ENCODE measurements around the gene CACNA2D3. TPM values are rescaled to one million over a fixed set of nuclear protein-coding genes. Genes with fewer than 3 reads are reported as not detected.

Gene CACNA2D3
- total and polyA plus RNA-seq, 4 donors, result 14.1 to 34.5 (median 33.4) TPM

DNA sequence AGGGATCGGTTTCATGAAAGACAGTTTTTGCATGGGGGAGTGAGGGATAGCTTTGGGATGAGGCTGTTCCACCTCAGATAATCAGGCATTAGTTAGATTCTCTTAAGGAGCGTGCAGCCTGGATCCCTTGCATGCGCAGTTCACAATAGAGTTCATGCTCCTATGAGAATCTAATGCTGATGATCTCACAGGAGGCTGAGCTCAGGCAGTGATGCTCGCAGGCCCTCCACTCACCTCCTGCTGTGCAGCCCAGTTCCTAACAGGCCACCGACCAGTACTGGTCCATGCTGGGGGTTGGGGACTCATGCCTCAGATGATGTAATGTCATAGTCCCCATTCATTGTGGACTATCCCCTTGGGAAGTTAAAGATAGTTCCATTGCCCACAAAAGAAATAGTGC lies 255.8 kb downstream of the CACNA2D3 start:
- H3K4me1 ChIP-seq (ENCODE audit: control insufficient read depth, insufficient read depth, low read length), result peaks cover 2% of the 10 kb centered on the region
- DNase-seq (ENCODE audit: low read depth in 4 of 6, low spot score in 6 of 6), result no peak
- no peak overlapping the region for H3K27ac ChIP-seq (ENCODE audit: low read depth, low read length)
- H3K4me3 ChIP-seq (ENCODE audit: low read depth, low read length), result no peak overlapping the region
- H3K9me3 ChIP-seq (ENCODE audit: control insufficient read depth, insufficient read depth, low read length), result no peaks in the 10 kb centered on the region
- no peaks in the 10 kb centered on the region for H3K36me3 ChIP-seq (ENCODE audit: control insufficient read depth, insufficient read depth, low read length)
- WGBS (ENCODE audit: insufficient coverage), result 85% methylated on average over 5 of the region's 5 CpGs
- no peaks in the 10 kb centered on the region for H3K27me3 ChIP-seq (ENCODE audit: control insufficient read depth, insufficient read depth, low read length)

DNA sequence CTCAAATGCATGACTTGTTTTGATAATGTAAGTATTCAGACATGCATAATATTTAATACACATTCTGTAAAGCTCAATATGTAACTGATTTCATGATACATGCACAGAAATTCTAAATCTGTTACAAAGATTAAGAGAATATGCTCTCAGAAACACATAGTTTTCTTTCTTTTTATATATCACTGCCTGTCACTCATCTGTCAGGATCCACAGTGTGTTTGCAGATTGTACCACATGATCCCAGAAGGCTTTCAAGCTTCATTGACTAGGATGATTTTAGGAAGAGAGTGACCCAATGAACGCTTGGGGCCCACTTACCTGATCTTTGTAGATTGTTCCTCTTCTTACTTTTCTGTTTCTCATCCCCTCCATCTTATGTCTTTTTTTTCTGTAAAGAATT lies 261.9 kb downstream of the CACNA2D3 start:
- H3K27ac ChIP-seq (ENCODE audit: low read depth, low read length), result no peak overlapping the region
- no peaks in the 10 kb centered on the region for H3K36me3 ChIP-seq (ENCODE audit: control insufficient read depth, insufficient read depth, low read length)
- no peaks in the 10 kb centered on the region for H3K9me3 ChIP-seq (ENCODE audit: control insufficient read depth, insufficient read depth, low read length)
- WGBS (ENCODE audit: insufficient coverage), result no CpG with 5 or more reads among the region's 1 CpG
- H3K4me1 ChIP-seq (ENCODE audit: control insufficient read depth, insufficient read depth, low read length), result no peaks in the 10 kb centered on the region
- H3K27me3 ChIP-seq (ENCODE audit: control insufficient read depth, insufficient read depth, low read length), result no peaks in the 10 kb centered on the region
- no peak overlapping the region for H3K4me3 ChIP-seq (ENCODE audit: low read depth, low read length)
- DNase-seq (ENCODE audit: low read depth in 4 of 6, low spot score in 6 of 6), result no peak

DNA sequence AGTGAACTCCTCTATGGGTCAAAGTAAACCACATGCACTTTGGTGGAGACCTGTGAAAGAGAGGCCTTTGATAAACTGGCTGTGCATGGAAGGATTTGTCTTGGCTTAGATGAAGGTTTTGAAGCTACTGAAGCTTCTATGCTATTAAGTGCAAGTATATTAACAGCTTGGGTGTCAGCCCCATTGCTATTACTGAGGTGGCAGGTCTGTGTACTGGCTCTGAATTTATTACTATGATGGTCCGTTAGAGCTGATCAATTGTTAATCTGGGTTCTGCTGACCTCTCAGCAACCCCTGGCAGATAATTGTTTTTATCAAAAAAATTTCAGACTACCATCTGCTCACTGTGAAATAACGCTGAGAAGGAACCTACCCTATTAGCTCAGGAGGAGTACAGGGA lies 268.2 kb downstream of the CACNA2D3 start:
- DNase-seq (ENCODE audit: low read depth in 4 of 6, low spot score in 6 of 6), result no peak
- H3K4me3 ChIP-seq (ENCODE audit: low read depth, low read length), result no peak overlapping the region
- no peaks in the 10 kb centered on the region for H3K4me1 ChIP-seq (ENCODE audit: control insufficient read depth, insufficient read depth, low read length)
- H3K27ac ChIP-seq (ENCODE audit: low read depth, low read length), result no peak overlapping the region
- H3K27me3 ChIP-seq (ENCODE audit: control insufficient read depth, insufficient read depth, low read length), result no peaks in the 10 kb centered on the region
- H3K36me3 ChIP-seq (ENCODE audit: control insufficient read depth, insufficient read depth, low read length), result no peaks in the 10 kb centered on the region
- no peaks in the 10 kb centered on the region for H3K9me3 ChIP-seq (ENCODE audit: control insufficient read depth, insufficient read depth, low read length)
- no CpG with 5 or more reads among the region's 2 CpGs for WGBS (ENCODE audit: insufficient coverage)

DNA sequence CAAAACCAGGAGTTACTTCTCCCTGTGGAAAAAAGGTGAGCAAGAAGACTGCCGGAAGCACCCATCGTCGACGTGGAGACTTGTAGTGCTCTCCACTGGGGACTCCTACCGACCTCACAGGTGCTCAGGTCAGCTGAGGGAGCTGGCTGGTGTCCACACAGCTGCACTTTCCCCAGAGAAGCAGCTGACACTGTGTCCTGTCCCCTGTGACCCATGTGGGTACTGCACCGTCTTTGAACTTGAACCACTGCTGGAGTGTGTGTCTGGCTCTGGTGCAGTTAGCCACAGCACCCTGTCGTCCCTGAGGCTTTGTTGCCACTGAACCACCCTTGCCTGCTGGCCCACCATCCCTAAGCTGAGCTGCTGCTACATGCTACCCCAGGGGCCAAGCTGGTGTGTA lies 270.8 kb downstream of the CACNA2D3 start:
- H3K27me3 ChIP-seq (ENCODE audit: control insufficient read depth, insufficient read depth, low read length), result no peaks in the 10 kb centered on the region
- H3K4me1 ChIP-seq (ENCODE audit: control insufficient read depth, insufficient read depth, low read length), result no peaks in the 10 kb centered on the region
- H3K27ac ChIP-seq (ENCODE audit: low read depth, low read length), result no peak overlapping the region
- no peak for DNase-seq (ENCODE audit: low read depth in 4 of 6, low spot score in 6 of 6)
- no peaks in the 10 kb centered on the region for H3K9me3 ChIP-seq (ENCODE audit: control insufficient read depth, insufficient read depth, low read length)
- H3K4me3 ChIP-seq (ENCODE audit: low read depth, low read length), result no peak overlapping the region
- no peaks in the 10 kb centered on the region for H3K36me3 ChIP-seq (ENCODE audit: control insufficient read depth, insufficient read depth, low read length)
- WGBS (ENCODE audit: insufficient coverage), result 85% methylated on average over 7 of the region's 7 CpGs

DNA sequence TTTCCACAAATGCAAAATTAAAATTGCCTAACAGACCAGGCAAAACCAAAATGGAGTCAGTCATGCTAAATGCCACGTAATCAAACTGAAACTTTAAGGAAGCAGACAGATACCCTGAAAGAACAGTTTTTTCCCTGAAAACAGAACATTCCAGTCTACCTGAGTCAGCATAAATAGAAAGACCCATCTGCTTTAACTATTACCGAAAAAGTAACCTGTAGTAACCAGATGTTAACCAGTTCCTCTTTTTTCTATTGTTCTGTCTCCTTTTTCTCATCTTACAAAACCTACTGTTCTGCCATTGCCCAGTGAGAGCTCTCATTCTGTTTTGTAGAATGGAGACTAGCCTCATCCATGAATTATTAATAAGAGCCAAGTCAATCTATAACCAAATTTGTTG lies 286.0 kb downstream of the CACNA2D3 start:
- H3K36me3 ChIP-seq (ENCODE audit: control insufficient read depth, insufficient read depth, low read length), result no peaks in the 10 kb centered on the region
- H3K4me1 ChIP-seq (ENCODE audit: control insufficient read depth, insufficient read depth, low read length), result no peaks in the 10 kb centered on the region
- no peak for DNase-seq (ENCODE audit: low read depth in 4 of 6, low spot score in 6 of 6)
- WGBS (ENCODE audit: insufficient coverage), result 100% methylated on average over 1 of the region's 2 CpGs
- H3K9me3 ChIP-seq (ENCODE audit: control insufficient read depth, insufficient read depth, low read length), result no peaks in the 10 kb centered on the region
- H3K4me3 ChIP-seq (ENCODE audit: low read depth, low read length), result no peak overlapping the region
- no peaks in the 10 kb centered on the region for H3K27me3 ChIP-seq (ENCODE audit: control insufficient read depth, insufficient read depth, low read length)
- no peak overlapping the region for H3K27ac ChIP-seq (ENCODE audit: low read depth, low read length)

- peak in 1 of 6 donors; percentile 53 for DNase-seq (ENCODE audit: low read depth in 4 of 6, low spot score in 6 of 6)
- Histone ChIP-seq H3K27me3 (ENCODE audit: control insufficient read depth, insufficient read depth, low read length) (no peaks in the 10 kb centered on the region), H3K36me3 (ENCODE audit: control insufficient read depth, insufficient read depth, low read length) (no peaks in the 10 kb centered on the region), H3K4me1 (ENCODE audit: control insufficient read depth, insufficient read depth, low read length) (peaks cover 2% of the 10 kb centered on the region), H3K9me3 (ENCODE audit: control insufficient read depth, insufficient read depth, low read length) (no peaks in the 10 kb centered on the region), H3K27ac (ENCODE audit: low read depth, low read length) (no peak overlapping the region), H3K4me3 (ENCODE audit: low read depth, low read length) (no peak overlapping the region)
- 76% methylated on average over 4 of the region's 5 CpGs for WGBS (ENCODE audit: insufficient coverage)
Measured at GRCh38 chr3:54421943-54422342, 299.6 kb downstream of the CACNA2D3 start.

- no peak for DNase-seq (ENCODE audit: low read depth in 4 of 6, low spot score in 6 of 6)
- H3K27ac ChIP-seq (ENCODE audit: low read depth, low read length), result no peak overlapping the region
- 29% methylated on average over 2 of the region's 2 CpGs for WGBS (ENCODE audit: insufficient coverage)
Measured at GRCh38 chr3:54424292-54424691, 301.9 kb downstream of the CACNA2D3 start.

DNA sequence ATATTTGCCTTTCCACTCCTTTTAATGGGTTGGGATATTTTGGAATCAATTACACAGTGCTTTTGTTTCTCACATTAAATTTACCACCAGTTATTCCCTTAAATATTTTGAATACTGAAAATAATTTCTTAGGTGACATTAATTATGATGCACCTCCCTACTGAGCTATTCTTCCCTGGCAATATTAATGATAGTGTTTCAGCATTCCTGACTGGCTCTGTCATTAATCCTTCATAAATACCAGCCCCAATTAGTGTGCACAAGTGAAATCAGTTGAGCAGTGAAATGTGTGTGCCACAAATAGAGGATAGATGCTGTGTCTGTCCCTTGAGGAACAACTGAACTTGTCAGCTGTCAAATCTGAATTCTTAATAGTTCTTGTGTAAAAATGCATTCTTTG lies 304.0 kb downstream of the CACNA2D3 start:
- DNase-seq (ENCODE audit: low read depth in 4 of 6, low spot score in 6 of 6), result peak in 1 of 6 donors; percentile 42
- Histone ChIP-seq H3K36me3 (ENCODE audit: control insufficient read depth, insufficient read depth, low read length) (no peaks in the 10 kb centered on the region), H3K4me1 (ENCODE audit: control insufficient read depth, insufficient read depth, low read length) (peaks cover 2% of the 10 kb centered on the region), H3K27me3 (ENCODE audit: control insufficient read depth, insufficient read depth, low read length) (no peaks in the 10 kb centered on the region), H3K9me3 (ENCODE audit: control insufficient read depth, insufficient read depth, low read length) (no peaks in the 10 kb centered on the region), H3K27ac (ENCODE audit: low read depth, low read length) (no peak overlapping the region), H3K4me3 (ENCODE audit: low read depth, low read length) (no peak overlapping the region)

More at GRCh38 chr3:54424292-54424691, 301.9 kb downstream of the CACNA2D3 start:
- no peak overlapping the region for H3K4me3 ChIP-seq (ENCODE audit: low read depth, low read length)
- H3K9me3 ChIP-seq (ENCODE audit: control insufficient read depth, insufficient read depth, low read length), result no peaks in the 10 kb centered on the region
- no peaks in the 10 kb centered on the region for H3K27me3 ChIP-seq (ENCODE audit: control insufficient read depth, insufficient read depth, low read length)
- H3K4me1 ChIP-seq (ENCODE audit: control insufficient read depth, insufficient read depth, low read length), result peaks cover 2% of the 10 kb centered on the region
- H3K36me3 ChIP-seq (ENCODE audit: control insufficient read depth, insufficient read depth, low read length), result no peaks in the 10 kb centered on the region

GRCh38 chr3:54427501-54427900 lies 305.1 kb downstream of the CACNA2D3 start:
- DNase-seq (ENCODE audit: low read depth in 4 of 6, low spot score in 6 of 6), result no peak
- H3K9me3 ChIP-seq (ENCODE audit: control insufficient read depth, insufficient read depth, low read length), result no peaks in the 10 kb centered on the region
- no peak overlapping the region for H3K27ac ChIP-seq (ENCODE audit: low read depth, low read length)
- no peak overlapping the region for H3K4me3 ChIP-seq (ENCODE audit: low read depth, low read length)
- no CpG with 5 or more reads among the region's 2 CpGs for WGBS (ENCODE audit: insufficient coverage)
- H3K27me3 ChIP-seq (ENCODE audit: control insufficient read depth, insufficient read depth, low read length), result no peaks in the 10 kb centered on the region
- H3K36me3 ChIP-seq (ENCODE audit: control insufficient read depth, insufficient read depth, low read length), result no peaks in the 10 kb centered on the region
- peaks cover 2% of the 10 kb centered on the region for H3K4me1 ChIP-seq (ENCODE audit: control insufficient read depth, insufficient read depth, low read length)

- 13% methylated on average over 1 of the region's 9 CpGs for WGBS (ENCODE audit: insufficient coverage)
- Histone ChIP-seq H3K27ac (ENCODE audit: low read depth, low read length) (no peak overlapping the region), H3K9me3 (ENCODE audit: control insufficient read depth, insufficient read depth, low read length) (no peaks in the 10 kb centered on the region), H3K27me3 (ENCODE audit: control insufficient read depth, insufficient read depth, low read length) (no peaks in the 10 kb centered on the region), H3K36me3 (ENCODE audit: control insufficient read depth, insufficient read depth, low read length) (no peaks in the 10 kb centered on the region), H3K4me1 (ENCODE audit: control insufficient read depth, insufficient read depth, low read length) (peaks cover 2% of the 10 kb centered on the region), H3K4me3 (ENCODE audit: low read depth, low read length) (no peak overlapping the region)
- DNase-seq (ENCODE audit: low read depth in 4 of 6, low spot score in 6 of 6), result peak; percentile 58 to 95 (median 78)
Measured at GRCh38 chr3:54427941-54428871, 305.9 kb downstream of the CACNA2D3 start.
